Astrocyte (in vitro differentiated cells and primary cell): Measurements from ENCODE around the gene TMEM14A.

Experiments used
- CTCF ChIP-seq: IDR thresholded peaks from 2 replicates; pipeline ENCODE4 v1.5.1; 2011; ENCODE audit warnings: low read depth, mild to moderate bottlenecking, inconsistent platforms, low read length, moderate library complexity; ENCODE audit not compliant: insufficient read depth
- EZH2 ChIP-seq: IDR thresholded peaks from 2 replicates; pipeline ENCODE4 v1.6.1; 2012; ENCODE audit warnings: mild to moderate bottlenecking, low read length, inconsistent platforms; ENCODE audit not compliant: insufficient read depth

GRCh38 chr6:52725535-52726192 is 54.8 kb downstream of the TMEM14A start:
- TF ChIP-seq EZH2: no peak
- TF ChIP-seq CTCF: no peak
